ENCODE measurements around the gene DLGAP1. TPM values are rescaled to one million over a fixed set of nuclear protein-coding genes. Genes with fewer than 3 reads are reported as not detected.

Gene DLGAP1
- total and polyA plus RNA-seq, 2 of the 4 experiments (the other 2 are of a cell fraction), result under 0.01 to 0.09 TPM

DNA sequence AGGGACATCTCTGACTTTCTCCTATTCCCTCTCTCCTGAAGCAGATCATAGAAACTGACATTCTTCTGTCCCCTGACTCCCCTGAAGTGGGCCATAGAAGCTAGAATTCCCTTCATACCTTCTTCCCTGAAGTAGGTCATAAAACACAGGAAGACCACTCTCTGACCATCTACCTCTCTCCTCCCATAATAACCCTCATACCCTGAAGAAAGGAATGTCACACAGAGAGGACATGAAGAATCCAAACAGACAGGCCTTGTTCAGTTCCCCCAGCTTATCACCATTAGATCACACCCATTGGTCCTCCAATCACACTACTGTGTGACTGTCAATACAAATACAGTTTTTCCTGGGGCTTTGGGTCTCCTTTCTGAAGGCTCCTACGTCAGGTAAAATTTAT, 347.1 kb downstream of the DLGAP1 start:
- Histone ChIP-seq H4K91ac (ENCODE audit: insufficient read depth, low read depth, low read length) (no peak overlapping the region), H3K27ac (ENCODE audit: insufficient read depth, low read length) (no peak overlapping the region), H3K36me3 (ENCODE audit: control insufficient read depth, insufficient read depth, low read length) (no peaks in the 10 kb centered on the region), H3K79me1 (ENCODE audit: low read depth in 1 of 2, low read length in 2 of 2) (no peaks in the 10 kb centered on the region), H3K9ac (ENCODE audit: low read depth, low read length) (no peak overlapping the region), H3K9me1 (ENCODE audit: insufficient read depth, low read length) (no peaks in the 10 kb centered on the region; the same call in 1 of the 2 replicates), H4K5ac (ENCODE audit: low read depth, low read length) (no peak overlapping the region), H2BK5ac (ENCODE audit: low read depth, low read length, poor library complexity, severe bottlenecking) (no peak overlapping the region), H3K4me2 (ENCODE audit: low read depth, low read length) (no peak overlapping the region), H3K14ac (replicated peaks; ENCODE audit: low read depth, low read length) (no peak overlapping the region), H3K56ac (ENCODE audit: extremely low read depth, insufficient read depth, low read length) (no peak overlapping the region), H3K9me3 (ENCODE audit: control insufficient read depth, insufficient read depth, low read length) (no peaks in the 10 kb centered on the region), H4K8ac (ENCODE audit: low read depth in 2 of 2, low read length in 2 of 2) (no peak overlapping the region), H2BK20ac (ENCODE audit: low read depth, low read length) (no peak overlapping the region), H3K4ac (ENCODE audit: low read depth, low read length) (no peak overlapping the region), H3K27me3 (ENCODE audit: control insufficient read depth, insufficient read depth, low read length) (no peaks in the 10 kb centered on the region), H2BK120ac (ENCODE audit: low read depth, low read length) (no peak overlapping the region), H2AK9ac (replicated peaks; ENCODE audit: low read depth, low read length, poor library complexity) (no peak overlapping the region), H4K20me1 (ENCODE audit: insufficient read depth, low read length) (no peaks in the 10 kb centered on the region), H3K18ac (ENCODE audit: low read depth, low read length) (no peak overlapping the region), H3K4me1 (ENCODE audit: control insufficient read depth, insufficient read depth, low read length) (no peaks in the 10 kb centered on the region), H3K4me3 (ENCODE audit: insufficient read depth, low read depth, low read length) (no peak overlapping the region), H2AFZ (replicated peaks; ENCODE audit: low read length, poor library complexity) (no peak overlapping the region), H2BK15ac (ENCODE audit: low read depth, low read length) (no peak overlapping the region), H3K23ac (ENCODE audit: low read depth, low read length) (no peak overlapping the region), H2AK5ac (ENCODE audit: low read depth, low read length) (no peak overlapping the region)
- no peak for DNase-seq
- in situ Hi-C loops (cut with MboI; ENCODE audit: low sequenced_read_pairs), result no loop called here
- ChIA-PET POLR2A (ENCODE audit: unreplicated experiment) (no interaction called here), CTCF (interaction anchor here (1.8 kb wide), 1 partner anchor 950 kb away, joined by 9 read pairs; no protein-coding TSS in a partner anchor)
- TF ChIP-seq NFE2L2 (IDR thresholded peaks at IDR 0.05; ENCODE audit: low read depth, low read length) (no peak), POLR2A (IDR thresholded peaks at IDR 0.05; ENCODE audit: low read depth, low read length) (no peak), BHLHE40 (IDR thresholded peaks at IDR 0.05; ENCODE audit: low read depth, low read length) (no peak), RCOR1 (IDR thresholded peaks at IDR 0.05; ENCODE audit: insufficient replicate concordance, low read length) (no peak), MAZ (IDR thresholded peaks at IDR 0.05; ENCODE audit: borderline replicate concordance, low read depth, low read length) (no peak), RAD21 (IDR thresholded peaks at IDR 0.05; ENCODE audit: low read length) (no peak), ELK1 (IDR thresholded peaks at IDR 0.05; ENCODE audit: borderline replicate concordance, low read depth, low read length) (no peak), RFX5 (IDR thresholded peaks at IDR 0.05; ENCODE audit: low read depth, low read length) (no peak), CTCF (conservative IDR thresholded peaks at IDR 0.05; ENCODE audit: low read depth, low read length) (no peak), MXI1 (IDR thresholded peaks at IDR 0.05; ENCODE audit: borderline replicate concordance, low read depth, low read length) (no peak), MAFK (IDR thresholded peaks at IDR 0.05; ENCODE audit: low read depth, low read length) (no peak), CEBPB (IDR thresholded peaks at IDR 0.05; ENCODE audit: low read depth, low read length) (no peak), FOS (IDR thresholded peaks at IDR 0.05; ENCODE audit: low read depth, low read length) (no peak), CHD1 (IDR thresholded peaks at IDR 0.05; ENCODE audit: low read depth, low read length) (no peak)
- TF ChIP-seq, protein P1, sequence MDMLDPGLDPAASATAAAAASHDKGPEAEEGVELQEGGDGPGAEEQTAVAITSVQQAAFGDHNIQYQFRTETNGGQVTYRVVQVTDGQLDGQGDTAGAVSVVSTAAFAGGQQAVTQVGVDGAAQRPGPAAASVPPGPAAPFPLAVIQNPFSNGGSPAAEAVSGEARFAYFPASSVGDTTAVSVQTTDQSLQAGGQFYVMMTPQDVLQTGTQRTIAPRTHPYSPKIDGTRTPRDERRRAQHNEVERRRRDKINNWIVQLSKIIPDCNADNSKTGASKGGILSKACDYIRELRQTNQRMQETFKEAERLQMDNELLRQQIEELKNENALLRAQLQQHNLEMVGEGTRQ (IDR thresholded peaks at IDR 0.05; ENCODE audit: low read depth, low read length), result no peak
- ATAC-seq (ENCODE audit: low read depth), result no peak
- WGBS, 2 experiments (ENCODE audit: extremely low coverage in 2 of 2, insufficient read length in 1 of 2), result no CpG with 5 or more reads among the region's 1 CpG
- dilution Hi-C loops (cut with HindIII; ENCODE audit: low sequenced_read_pairs, unreplicated experiment), result no loop called here
- no TSS peak for BruUV-seq (replicated peaks)
- intact Hi-C loops (cut with micrococcal nuclease), result no loop called here
